ENCODE data around the gene IL18BP.

- TF ChIP-seq CTCF (IDR thresholded peaks at IDR 0.05; ENCODE audit: borderline replicate concordance, extremely low read depth, low read length, poor library complexity, severe bottlenecking) (no peak), EZH2 (IDR thresholded peaks at IDR 0.05; ENCODE audit: borderline replicate concordance, low read depth, low read length, severe bottlenecking) (no peak)
These were observed 1.6 kb downstream of the IL18BP start for GRCh38 chr11:72000202-72000867.
